Right ventricle myocardium superior (tissue), 1 donor: ENCODE data around the gene SYT9. TPM values are rescaled to one million over a fixed set of nuclear protein-coding genes. Genes with fewer than 3 reads are reported as not detected.

Experiments
- ATAC-seq: fragments of 200-7000 bp; cut with Tn5 transposase; one replicate; pipeline ENCODE4 v1.9.1; 2020; ENCODE audit warnings: mild to moderate bottlenecking; ENCODE audit not compliant: poor library complexity
- DNase-seq: peaks from one replicate; pipeline ENCODE4 v3.0.0-alpha.2; 2020
- intact Hi-C: fragments of 100-400 bp; cut with DNase I; formaldehyde crosslinking; loops from one replicate; pipeline ENCODE4 v1.11.2; 2022
- total RNA-seq: library from RNA; stranded (reverse); fragmentation: NEBNext Ultra II Directional; extraction: Animal tissue kit (Norgen Biotek cat#: 25700); gene quantifications from one replicate; pipeline ENCODE4 v1.2.1, GENCODE V29; 2021
- donor health status: DM: no; HTN: yes; CAD: no; lungs with severe emphysema.

SYT9 gene
- total RNA-seq, 1 donor from 2014 or later = 0.13 TPM

GRCh38 chr11:7263842-7264241 is 12.1 kb downstream of the SYT9 start:
- intact Hi-C loops = no loop called here
- no peak for ATAC-seq
- DNase-seq = no peak

GRCh38 chr11:7268758-7269157 is 17.1 kb downstream of the SYT9 start:
- ATAC-seq = no peak
- DNase-seq = no peak
- intact Hi-C loops = no loop called here

DNA sequence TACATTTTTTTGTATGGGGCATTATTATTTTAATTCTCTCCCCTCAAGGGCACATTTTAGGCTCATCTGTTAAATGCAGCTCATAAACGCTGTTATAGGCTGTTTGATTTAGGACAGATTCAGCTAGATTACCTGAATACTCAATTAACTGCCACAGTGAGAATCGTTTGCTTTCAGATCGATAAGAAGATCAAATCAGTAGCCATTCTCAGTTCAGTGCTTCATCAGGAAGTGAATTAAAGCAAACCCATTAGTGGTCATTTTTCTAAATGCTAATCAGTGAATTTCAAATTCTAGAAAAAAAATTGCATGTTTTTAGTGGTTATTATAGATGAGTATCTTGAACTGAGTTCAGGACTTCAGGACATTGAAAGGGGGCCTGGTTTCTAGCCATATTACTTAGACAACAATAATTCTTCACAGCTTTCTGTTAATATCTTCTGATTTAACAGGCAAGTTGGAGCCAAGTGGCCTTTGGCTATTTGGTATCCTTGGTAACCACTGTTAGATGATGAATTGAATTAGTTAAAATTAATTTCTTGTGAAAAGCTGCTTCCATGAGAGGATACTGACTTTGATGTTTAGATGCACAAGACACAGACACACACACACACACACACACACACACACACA is 18.6 kb downstream of the SYT9 start:
- DNase-seq (no peak), ATAC-seq (no peak)
- intact Hi-C loops = no loop called here

GRCh38 chr11:7272373-7272772 is 20.7 kb downstream of the SYT9 start:
- DNase-seq (no peak), ATAC-seq (no peak)
- intact Hi-C loops = no loop called here

DNA sequence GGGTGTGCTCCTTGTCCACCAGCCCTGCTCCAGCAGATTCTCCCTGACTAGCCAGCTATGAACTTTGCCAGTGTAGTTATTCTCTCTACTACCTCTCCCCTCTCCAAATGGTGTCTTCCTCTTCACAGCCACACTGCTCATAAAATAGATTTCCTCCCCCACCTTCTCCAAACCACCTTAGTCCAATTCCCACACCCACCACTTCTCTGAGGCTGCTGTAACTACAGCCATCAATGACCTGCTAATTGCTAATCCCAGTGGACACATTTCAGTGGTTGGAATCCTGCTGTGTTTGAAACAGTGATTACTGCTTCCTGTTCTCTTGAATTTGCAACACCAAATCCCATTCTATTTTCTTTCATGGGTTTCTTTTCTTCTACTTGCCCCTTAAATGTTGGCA is 23.4 kb downstream of the SYT9 start:
- no peak for DNase-seq
- no peak for ATAC-seq
- intact Hi-C loops = no loop called here

DNA sequence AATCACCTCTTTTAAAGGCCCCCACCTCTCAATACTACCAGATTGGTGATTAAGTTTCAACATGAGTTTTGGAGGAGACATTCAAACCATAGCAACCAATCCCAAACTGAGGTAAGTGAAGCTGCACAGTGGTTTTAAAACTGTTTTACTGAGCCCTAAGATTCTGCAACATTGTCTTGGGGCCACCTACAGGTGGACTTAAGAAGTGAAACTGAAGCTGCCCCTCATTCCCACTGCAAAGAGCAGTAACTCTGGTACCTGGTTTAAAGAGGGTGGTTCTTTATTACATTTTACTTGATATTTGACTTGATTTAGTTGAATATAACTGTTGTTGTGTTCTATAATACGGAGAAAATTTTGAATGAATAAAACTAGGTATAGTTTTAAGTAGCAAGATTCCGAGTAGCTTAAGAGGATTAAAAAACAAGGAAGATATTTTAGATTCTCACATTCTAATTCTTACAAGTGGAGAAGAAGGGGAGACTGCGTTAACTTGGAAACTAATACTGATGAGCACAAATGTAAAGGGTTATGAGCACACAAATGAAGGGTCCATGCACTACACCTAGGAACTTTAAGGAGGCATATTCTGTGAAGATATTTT is 26.7 kb downstream of the SYT9 start:
- intact Hi-C loops = no loop called here
- ATAC-seq = no peak
- DNase-seq = no peak

DNA sequence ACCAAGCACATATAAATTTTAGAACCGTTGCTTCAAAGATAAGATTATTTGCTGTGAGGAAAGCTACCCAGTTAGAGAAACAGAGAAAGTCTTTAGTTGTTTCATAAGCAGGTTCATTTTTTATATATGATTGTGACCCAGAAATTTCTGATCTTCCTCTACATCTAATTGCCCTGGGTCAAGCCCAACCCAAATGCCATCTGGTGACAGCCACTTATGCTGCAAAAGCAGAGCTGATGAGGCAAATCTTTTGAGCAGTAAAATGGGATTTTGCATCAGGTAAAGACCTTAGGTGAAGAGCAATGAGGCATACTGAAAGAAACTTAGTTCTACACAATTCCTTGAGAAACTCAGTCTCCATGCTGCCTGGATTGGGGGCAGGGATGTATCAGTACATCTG is 28.0 kb downstream of the SYT9 start:
- intact Hi-C loops = no loop called here
- no peak for DNase-seq
- no peak for ATAC-seq

- intact Hi-C loops = no loop called here
- ATAC-seq = no peak
- no peak for DNase-seq
Measured at GRCh38 chr11:7281079-7281478, 29.4 kb downstream of the SYT9 start.

DNA sequence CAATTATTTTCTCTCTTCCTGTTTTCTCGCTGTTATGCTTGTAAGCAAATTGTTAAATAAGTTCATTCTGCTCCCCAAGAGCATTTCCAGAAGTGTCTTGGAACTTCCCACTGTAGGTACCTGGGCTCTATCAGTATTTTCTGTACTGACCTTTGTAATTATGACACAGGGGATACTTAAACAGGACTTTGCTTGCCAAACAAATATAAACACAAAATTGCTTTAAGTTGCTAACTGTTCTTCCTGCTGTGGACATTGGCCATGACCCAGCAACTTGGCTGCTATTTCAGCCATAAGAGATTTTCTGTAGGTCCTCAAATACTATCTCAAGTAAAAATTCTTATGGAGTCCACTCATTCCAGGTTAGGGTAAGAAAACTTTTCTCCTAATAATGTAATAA is 30.1 kb downstream of the SYT9 start:
- ATAC-seq = no peak
- DNase-seq = no peak
- intact Hi-C loops = no loop called here

DNA sequence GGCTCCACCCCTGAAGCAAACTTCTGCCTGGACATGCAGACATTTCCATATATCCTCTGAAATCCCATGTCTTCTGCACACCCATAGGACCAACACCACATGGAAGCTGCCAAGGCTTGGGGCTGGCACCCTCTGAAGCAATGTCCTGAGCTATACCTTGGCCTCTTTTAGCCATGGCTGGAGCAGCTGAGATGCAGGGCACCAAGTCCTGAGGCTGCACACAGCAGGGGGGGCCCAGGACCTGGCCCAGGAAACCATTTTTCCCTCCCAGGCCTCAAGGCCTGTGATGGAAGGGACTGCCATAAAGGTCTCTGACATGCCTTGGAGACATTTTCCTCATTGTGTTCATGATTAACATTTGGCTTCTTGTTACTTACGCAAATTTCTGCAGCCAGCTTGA is 34.5 kb downstream of the SYT9 start:
- ATAC-seq (no peak), DNase-seq (no peak)
- intact Hi-C loops = no loop called here

DNA sequence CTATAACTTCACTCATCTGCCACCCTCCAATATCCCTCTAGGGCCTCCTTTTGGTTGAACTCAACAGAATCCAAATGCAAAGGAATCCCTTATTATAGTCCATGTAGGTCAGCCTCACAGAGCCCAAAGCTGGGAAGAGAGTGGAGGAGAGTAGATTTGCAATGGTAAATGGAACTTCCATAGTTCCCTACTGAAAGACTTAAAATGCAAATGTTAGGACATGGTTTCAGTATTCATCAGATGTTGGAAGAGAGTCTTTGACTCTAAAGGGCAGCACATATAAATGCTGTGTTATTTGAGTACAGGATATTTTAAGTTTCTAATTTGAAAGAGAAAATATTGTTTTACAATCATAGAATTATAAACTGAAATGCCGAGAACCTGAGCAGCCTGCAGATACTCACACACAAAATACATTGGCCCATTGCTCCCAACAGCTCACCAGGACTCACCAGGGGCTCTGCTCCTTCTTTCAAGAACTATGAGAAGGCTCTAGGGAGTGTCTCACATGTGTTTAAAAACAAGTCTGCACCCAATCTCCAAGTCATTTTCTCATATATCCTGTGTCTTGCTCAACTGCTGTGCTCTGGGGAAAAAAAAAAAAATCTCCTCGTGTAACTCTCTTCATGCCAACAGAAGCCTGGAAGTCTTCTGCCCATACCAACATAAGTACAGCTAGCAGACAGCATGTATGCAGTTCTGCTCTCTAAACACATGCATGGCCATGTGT is 39.6 kb downstream of the SYT9 start:
- ATAC-seq (no peak), DNase-seq (no peak)
- intact Hi-C loops = no loop called here

- intact Hi-C loops = no loop called here
- ATAC-seq (no peak), DNase-seq (no peak)
Measured at GRCh38 chr11:7292922-7293321, 41.2 kb downstream of the SYT9 start.

DNA sequence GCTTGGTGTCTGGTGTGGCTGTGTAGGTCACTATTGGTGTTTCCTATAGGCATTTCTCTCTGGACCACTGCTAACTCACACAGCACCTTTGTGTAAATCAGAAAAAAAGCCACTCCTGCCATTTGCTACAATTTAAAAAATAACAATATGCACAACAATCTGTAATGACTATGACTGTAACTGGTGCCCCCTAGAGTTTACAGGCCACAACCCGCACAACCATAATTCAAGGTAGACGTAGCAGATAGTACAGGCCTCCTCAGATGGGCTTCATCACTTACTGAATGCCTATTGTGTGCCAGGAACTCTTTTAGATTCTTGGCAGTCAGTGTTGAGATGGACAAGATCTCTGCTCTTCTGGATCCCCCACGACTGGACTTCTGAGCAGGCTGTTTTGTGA is 47.7 kb downstream of the SYT9 start:
- intact Hi-C loops = no loop called here
- ATAC-seq = no peak
- DNase-seq = no peak

- intact Hi-C loops = no loop called here
- DNase-seq (no peak), ATAC-seq (no peak)
Measured at GRCh38 chr11:7300281-7300680, 48.6 kb downstream of the SYT9 start.

DNA sequence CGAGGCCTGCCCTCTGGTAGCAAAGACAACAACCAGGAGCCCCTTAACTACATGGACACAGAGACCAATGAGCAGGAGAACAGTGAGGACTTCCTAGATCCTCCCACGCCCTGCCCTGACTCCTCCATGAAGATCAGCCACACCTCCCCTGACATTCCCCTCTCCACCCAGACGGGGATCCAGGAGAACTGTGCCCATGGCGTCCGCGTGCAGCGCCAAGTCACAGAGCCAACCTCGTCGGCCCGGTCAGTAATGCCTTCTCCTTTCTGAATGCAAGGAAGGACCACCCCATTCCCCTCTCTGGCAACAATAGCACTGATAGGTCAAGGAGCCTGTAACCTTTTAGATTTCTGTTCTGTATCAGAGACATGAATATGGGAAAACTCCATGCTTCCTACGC is 51.4 kb downstream of the SYT9 start:
- intact Hi-C loops = no loop called here
- no peak for ATAC-seq
- no peak for DNase-seq

GRCh38 chr11:7306900-7307299 is 55.2 kb downstream of the SYT9 start:
- no peak for DNase-seq
- intact Hi-C loops = no loop called here

GRCh38 chr11:7307836-7308235 is 56.1 kb downstream of the SYT9 start:
- intact Hi-C loops = no loop called here
- DNase-seq (no peak), ATAC-seq (no peak)

More at GRCh38 chr11:7306900-7307299, 55.2 kb downstream of the SYT9 start:
- no peak for ATAC-seq

- ATAC-seq (no peak), DNase-seq (no peak)
- intact Hi-C loops = no loop called here
Measured at GRCh38 chr11:7311903-7312302, 60.2 kb downstream of the SYT9 start.

DNA sequence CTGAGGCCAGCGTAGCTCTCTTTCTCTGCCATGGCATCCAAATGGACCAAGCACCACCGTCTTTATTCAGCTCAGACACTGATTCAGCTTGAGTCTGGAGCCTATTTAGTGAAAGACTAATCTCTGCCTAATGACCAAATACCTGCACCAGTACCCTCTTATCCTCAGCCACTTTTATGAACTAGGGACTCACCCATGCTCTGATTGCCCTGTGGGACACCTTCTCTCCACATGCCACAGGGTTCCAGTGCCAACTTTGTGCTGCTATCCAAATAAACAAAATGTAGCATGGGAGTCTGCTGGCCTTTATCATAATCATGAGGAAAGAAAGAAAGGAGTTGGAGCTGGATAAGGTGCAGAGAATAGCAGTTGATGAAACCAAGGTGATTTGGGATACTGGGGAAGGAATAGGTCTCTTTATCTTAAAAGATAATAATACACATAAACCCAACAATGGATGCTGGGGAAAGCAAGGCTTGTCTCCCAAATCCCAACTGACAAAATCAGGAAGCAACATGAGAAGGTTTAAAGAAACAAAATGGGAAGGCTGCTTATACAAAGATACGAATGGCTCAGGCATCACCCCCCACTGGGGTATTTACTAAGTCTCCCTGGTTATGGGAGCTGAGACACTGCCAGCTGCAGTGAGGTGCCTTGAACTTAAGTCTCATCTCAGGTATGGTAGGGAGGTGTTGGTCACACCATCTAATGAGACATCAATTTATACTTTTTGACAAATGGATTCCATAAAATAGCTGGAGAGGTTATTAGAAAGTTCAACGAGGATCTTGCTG is 63.3 kb downstream of the SYT9 start:
- intact Hi-C loops = no loop called here
- ATAC-seq (no peak), DNase-seq (no peak)

DNA sequence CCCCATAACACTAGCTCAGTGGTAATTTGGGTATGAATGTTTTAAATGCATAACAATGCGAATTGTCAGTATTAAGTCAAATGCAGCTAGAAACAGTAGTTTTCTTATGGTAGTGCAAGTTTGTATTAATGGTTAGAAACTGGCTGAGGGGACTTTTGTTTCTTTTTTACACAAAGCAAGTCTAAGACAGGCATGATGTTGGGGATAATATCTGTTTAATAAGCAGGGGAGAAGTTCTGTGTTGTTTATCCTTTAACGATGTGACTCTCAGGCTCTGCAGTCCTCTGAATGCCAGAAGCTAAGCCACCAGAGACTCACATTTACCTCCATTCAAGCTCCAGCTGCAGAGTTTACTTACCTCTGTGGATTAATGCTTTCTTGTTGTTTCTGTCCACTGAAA is 67.8 kb downstream of the SYT9 start:
- intact Hi-C loops = no loop called here
- no peak for ATAC-seq

More for the DNA sequence above, 67.8 kb downstream of the SYT9 start:
- no peak for DNase-seq
